Measurements from ENCODE around the gene RNASET2.

The RNASET2 gene

DNA sequence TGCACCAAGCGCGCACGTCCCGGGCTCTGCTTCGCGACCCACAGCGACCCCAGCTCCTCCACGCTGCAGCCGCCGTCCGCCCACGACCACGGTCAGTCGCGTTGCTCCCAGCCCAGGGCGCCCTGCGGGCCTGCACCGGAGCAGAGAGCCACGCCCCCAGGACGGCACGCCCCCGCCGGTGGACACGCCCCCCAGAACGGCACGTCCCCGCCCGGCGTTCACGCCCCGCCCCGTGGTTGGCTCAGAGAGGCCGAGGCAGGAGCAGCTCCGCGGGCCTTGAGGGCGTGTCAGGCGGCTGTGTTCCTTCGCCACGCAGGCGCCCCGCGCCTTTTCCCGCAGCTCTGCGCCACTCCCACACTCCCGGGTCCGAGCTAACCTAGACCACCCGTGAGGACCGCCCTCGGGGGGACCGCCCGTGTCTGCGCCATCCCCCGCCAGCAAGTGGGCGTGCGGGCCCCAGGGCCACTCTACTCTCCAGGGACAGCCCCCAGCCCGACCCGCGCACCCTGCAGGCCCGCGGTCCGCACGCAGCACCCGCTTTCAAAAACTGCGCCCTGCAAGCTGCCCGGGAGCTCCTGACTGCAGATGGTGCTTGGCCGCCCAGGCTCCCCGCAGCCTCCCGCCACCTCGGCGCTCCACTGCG lies at the start of gene RNASET2:
Gene RNASET2, minus strand, starts transcription at position 107 of the 643 bp plus-strand sequence. CDS start 368 bp downstream, outside the sequence.
- Histone ChIP-seq H3K4me1 (ENCODE audit: insufficient read depth, low read length) (no peaks in the 10 kb centered on the region), H3K36me3 (ENCODE audit: insufficient read depth, low read length) (no peaks in the 10 kb centered on the region), H3K9me3 (ENCODE audit: control insufficient read depth, insufficient read depth, low read length) (no peaks in the 10 kb centered on the region), H3K9ac (ENCODE audit: low read depth, low read length) (peak within 1 kb of the TSS; percentile 92)

DNA sequence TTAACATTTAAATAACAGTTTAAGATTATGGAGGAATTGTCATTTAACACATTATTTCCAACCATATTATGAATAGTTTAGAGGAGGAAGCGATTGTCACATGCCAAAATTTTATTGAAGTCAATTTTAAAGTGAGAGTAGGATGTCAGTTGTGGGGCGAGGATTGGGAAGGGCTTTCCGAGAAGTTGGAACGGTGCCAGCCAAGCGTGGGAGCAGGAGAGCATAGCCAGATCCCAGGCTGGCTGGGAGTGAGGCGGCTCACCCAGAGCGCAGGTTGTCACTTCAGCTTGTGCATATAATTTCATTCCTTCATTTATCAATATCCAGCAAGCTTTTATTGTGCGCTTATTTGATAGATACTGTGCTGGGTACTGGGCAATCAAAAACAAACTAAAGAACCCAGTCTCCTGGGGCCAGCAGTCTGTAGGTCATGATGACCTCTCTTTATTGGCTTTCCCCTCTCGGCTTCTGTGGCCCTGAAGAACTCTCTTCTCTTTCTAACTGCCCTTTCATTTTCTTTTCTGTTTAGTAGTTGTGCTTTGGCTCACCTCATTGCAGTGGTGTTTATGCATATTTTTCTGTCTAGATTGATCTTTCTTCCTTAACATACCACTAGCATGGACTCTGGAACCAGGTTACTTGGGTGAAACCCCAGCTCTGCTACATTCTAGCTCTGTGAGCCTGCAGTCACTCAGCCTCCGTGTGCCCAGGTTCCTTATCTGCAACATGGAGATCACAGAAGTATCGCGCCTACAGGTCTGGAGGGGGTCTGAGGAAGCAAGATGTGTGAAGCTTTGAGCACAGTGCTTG lies 49.2 kb upstream of the RNASET2 start:
- no peak overlapping the region for H3K9ac ChIP-seq (ENCODE audit: low read depth, low read length)
- peaks cover 13% of the 10 kb centered on the region for H3K36me3 ChIP-seq (ENCODE audit: insufficient read depth, low read length)
- no peaks in the 10 kb centered on the region for H3K4me1 ChIP-seq (ENCODE audit: insufficient read depth, low read length)
- no peaks in the 10 kb centered on the region for H3K9me3 ChIP-seq (ENCODE audit: control insufficient read depth, insufficient read depth, low read length)

GRCh38 chr6:167000759-167001158 lies 44.4 kb upstream of the RNASET2 start:
- no peak overlapping the region for H3K9ac ChIP-seq (ENCODE audit: low read depth, low read length)
- H3K36me3 ChIP-seq (ENCODE audit: insufficient read depth, low read length), result peaks cover 7% of the 10 kb centered on the region; the same call in 1 of the 2 replicates
- no peaks in the 10 kb centered on the region for H3K9me3 ChIP-seq (ENCODE audit: control insufficient read depth, insufficient read depth, low read length)
- peaks cover 4% of the 10 kb centered on the region for H3K4me1 ChIP-seq (ENCODE audit: insufficient read depth, low read length)

GRCh38 chr6:166999884-167000253 lies 43.5 kb upstream of the RNASET2 start:
- H3K9me3 ChIP-seq (ENCODE audit: control insufficient read depth, insufficient read depth, low read length), result no peaks in the 10 kb centered on the region
- H3K9ac ChIP-seq (ENCODE audit: low read depth, low read length), result peak overlapping the region; percentile 84
- H3K36me3 ChIP-seq (ENCODE audit: insufficient read depth, low read length), result peaks cover 4% of the 10 kb centered on the region; the same call in 1 of the 2 replicates
- H3K4me1 ChIP-seq (ENCODE audit: insufficient read depth, low read length), result peaks cover 4% of the 10 kb centered on the region

DNA sequence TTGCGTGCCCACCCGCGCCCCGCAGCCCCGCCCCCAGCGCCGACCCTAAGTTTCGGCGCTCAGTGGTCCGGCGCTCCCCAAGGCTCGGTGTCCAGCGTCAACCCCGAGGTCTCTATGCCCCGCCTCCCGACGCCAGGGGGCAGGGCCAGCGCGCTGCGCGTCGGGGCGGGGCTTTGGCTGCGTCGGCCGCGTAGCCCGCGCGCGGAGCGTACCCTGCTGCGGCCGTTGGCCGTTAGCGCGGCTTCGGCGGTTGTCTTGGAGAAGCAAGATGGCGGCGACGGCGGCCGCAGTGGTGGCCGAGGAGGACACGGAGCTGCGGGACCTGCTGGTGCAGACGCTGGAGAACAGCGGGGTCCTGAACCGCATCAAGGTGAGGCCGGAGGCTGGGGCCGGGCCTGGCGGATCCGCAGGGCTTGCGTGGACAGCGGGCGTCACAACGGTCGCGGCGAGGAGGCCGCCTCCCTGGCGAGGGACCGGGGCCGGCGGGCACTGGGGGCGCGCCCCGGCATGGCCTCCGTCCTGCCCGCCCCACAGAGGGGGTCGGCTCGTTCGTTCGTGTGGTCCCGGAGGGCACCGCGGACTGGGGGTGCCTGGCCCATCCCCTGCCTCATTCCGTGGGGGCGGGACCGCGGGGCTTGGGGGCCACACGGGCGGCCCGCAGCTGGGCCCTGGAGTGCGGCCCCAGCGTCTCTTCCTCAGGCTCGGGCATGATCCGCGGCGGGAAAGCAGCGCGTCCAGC lies 43.0 kb upstream of the RNASET2 start, which contains the start of gene CEP43:
Gene CEP43, plus strand, starts transcription at position 253 of the 739 bp plus-strand sequence. Its CDS starts 16 bp downstream, at position 269.
- Histone ChIP-seq H3K4me1 (ENCODE audit: insufficient read depth, low read length) (peaks cover 4% of the 10 kb centered on the region), H3K36me3 (ENCODE audit: insufficient read depth, low read length) (peaks cover 8% of the 10 kb centered on the region), H3K9ac (ENCODE audit: low read depth, low read length) (peak within 1 kb of the TSS; percentile 84), H3K9me3 (ENCODE audit: control insufficient read depth, insufficient read depth, low read length) (no peaks in the 10 kb centered on the region)

GRCh38 chr6:166998256-166999144 lies 42.1 kb upstream of the RNASET2 start:
- H3K9ac ChIP-seq (ENCODE audit: low read depth, low read length), result peak overlapping the region; percentile 79
- H3K9me3 ChIP-seq (ENCODE audit: control insufficient read depth, insufficient read depth, low read length), result no peaks in the 10 kb centered on the region
- H3K36me3 ChIP-seq (ENCODE audit: insufficient read depth, low read length), result peaks cover 8% of the 10 kb centered on the region; the same call in 1 of the 2 replicates
- peaks cover 4% of the 10 kb centered on the region for H3K4me1 ChIP-seq (ENCODE audit: insufficient read depth, low read length)

DNA sequence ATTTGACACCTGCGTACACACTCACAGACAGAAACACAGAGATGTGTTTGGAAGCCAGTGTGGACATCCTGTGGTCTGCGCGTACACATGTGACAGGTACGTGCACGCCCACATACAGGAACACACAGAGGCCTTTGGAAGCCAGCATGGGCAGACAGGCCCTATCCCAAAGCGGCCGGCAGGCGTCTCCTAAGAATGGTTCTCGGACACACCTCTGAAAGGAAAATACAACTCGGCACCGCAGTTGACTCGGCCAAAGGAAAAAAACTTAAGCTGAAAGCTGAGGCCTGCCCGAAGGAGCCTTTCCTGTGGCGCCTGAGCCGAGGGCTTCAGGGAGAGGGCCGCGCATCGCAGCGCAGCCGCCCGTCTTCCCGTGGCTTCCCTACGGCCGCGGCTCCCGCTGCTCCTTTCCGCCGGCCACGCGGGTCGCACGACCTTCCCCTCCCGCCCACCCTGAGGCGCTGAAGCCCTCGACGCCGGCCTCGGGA lies 41.5 kb upstream of the RNASET2 start:
- H3K36me3 ChIP-seq (ENCODE audit: insufficient read depth, low read length), result peaks cover 8% of the 10 kb centered on the region; the same call in 1 of the 2 replicates
- H3K9me3 ChIP-seq (ENCODE audit: control insufficient read depth, insufficient read depth, low read length), result no peaks in the 10 kb centered on the region
- peaks cover 4% of the 10 kb centered on the region for H3K4me1 ChIP-seq (ENCODE audit: insufficient read depth, low read length)
- H3K9ac ChIP-seq (ENCODE audit: low read depth, low read length), result peak overlapping the region; percentile 79

GRCh38 chr6:166997348-166997747 lies 41.0 kb upstream of the RNASET2 start:
- Histone ChIP-seq H3K36me3 (ENCODE audit: insufficient read depth, low read length) (peaks cover 8% of the 10 kb centered on the region; the same call in 1 of the 2 replicates), H3K9ac (ENCODE audit: low read depth, low read length) (peak overlapping the region; percentile 79; the same call in 1 of the 2 replicates), H3K4me1 (ENCODE audit: insufficient read depth, low read length) (peaks cover 4% of the 10 kb centered on the region), H3K9me3 (ENCODE audit: control insufficient read depth, insufficient read depth, low read length) (no peaks in the 10 kb centered on the region; the same call in 1 of the 2 replicates)

DNA sequence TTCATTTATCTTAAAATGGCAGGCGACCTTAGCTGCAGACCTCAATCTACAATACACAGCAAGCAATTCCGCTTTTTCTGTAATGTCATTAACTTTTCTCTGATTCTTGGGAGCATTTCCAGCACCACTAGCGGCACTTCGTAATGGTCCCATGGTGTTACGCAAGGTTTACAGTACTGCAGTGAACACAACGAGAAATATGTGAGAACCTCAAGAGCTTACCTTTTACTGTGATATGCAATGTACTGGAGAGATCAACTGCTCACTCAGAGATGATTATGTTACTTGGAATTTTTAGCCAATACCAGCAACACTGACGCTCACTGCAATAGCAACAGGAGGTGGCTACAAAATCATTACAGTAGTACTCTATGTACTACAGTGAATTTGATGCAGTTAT lies 40.1 kb upstream of the RNASET2 start:
- peaks cover 6% of the 10 kb centered on the region; the same call in 1 of the 2 replicates for H3K36me3 ChIP-seq (ENCODE audit: insufficient read depth, low read length)

DNA sequence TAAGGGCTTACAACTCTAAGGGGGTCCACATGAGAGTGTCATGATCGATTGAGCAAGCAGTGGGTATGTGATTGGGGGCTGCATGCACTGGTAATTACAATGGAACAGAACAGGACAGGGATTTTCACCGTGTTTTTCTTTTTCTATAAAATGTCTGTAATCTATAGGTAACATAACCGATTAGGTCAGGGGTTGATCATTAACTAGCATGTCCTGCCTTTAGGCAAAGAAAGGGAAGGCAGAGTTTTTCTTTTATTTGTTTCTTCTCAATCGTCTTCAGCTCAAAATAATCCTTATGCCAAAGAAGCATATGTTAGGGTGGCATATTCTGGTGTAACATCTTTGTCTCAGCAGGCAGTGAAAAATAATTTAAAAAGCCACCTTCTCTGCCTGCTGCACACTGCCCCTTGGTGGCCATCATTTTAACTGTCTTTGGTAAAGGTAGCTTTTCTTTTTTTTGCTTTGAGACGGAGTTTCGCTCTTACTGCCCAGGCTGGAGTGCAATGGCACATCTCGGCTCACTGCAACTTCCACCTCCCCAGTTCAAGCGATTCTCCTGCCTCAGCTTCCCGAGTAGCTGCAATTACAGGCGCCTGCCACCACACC lies 33.2 kb upstream of the RNASET2 start:
- H3K9me3 ChIP-seq (ENCODE audit: control insufficient read depth, insufficient read depth, low read length), result peaks cover 6% of the 10 kb centered on the region; the same call in 1 of the 2 replicates
- H3K4me1 ChIP-seq (ENCODE audit: insufficient read depth, low read length), result peaks cover 11% of the 10 kb centered on the region
- H3K36me3 ChIP-seq (ENCODE audit: insufficient read depth, low read length), result peaks cover 2% of the 10 kb centered on the region; the same call in 1 of the 2 replicates
- H3K9ac ChIP-seq (ENCODE audit: low read depth, low read length), result no peak overlapping the region

More for the DNA sequence above, 40.1 kb upstream of the RNASET2 start:
- Histone ChIP-seq H3K9me3 (ENCODE audit: control insufficient read depth, insufficient read depth, low read length) (peaks cover under 1% of the 10 kb centered on the region; the same call in 1 of the 2 replicates), H3K9ac (ENCODE audit: low read depth, low read length) (no peak overlapping the region), H3K4me1 (ENCODE audit: insufficient read depth, low read length) (peaks cover 4% of the 10 kb centered on the region)

DNA sequence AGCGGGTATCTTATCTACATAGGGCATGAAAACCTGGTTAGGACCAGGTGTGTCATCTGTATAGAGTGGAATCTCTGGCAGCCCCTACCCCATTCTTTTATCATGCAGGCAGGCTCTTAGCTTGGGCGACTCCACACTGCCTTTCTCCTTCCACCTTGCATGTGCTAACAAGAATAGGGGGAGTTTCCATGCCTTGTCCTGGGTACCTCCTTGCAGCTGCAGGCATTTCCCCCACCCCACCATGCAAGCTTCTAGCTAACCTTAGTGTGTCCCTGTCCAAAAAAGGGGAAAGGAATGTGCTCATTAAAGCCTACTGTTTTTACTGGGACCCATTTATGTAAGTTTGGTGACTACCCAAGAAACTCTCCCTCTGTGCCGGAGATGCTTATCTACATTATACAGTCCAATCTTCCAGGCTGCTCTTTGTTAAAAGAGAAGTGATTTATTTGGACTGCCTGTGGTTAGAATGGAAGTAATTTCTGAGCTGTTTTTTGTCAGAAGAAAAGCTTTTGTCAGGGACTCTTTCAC lies 32.4 kb upstream of the RNASET2 start:
- Histone ChIP-seq H3K9me3 (ENCODE audit: control insufficient read depth, insufficient read depth, low read length) (peaks cover 6% of the 10 kb centered on the region; the same call in 1 of the 2 replicates), H3K36me3 (ENCODE audit: insufficient read depth, low read length) (no peaks in the 10 kb centered on the region), H3K4me1 (ENCODE audit: insufficient read depth, low read length) (peaks cover 11% of the 10 kb centered on the region), H3K9ac (ENCODE audit: low read depth, low read length) (no peak overlapping the region)

- no peaks in the 10 kb centered on the region for H3K36me3 ChIP-seq (ENCODE audit: insufficient read depth, low read length)
- H3K4me1 ChIP-seq (ENCODE audit: insufficient read depth, low read length), result peaks cover 11% of the 10 kb centered on the region
- H3K9me3 ChIP-seq (ENCODE audit: control insufficient read depth, insufficient read depth, low read length), result peaks cover 6% of the 10 kb centered on the region; the same call in 1 of the 2 replicates
- no peak overlapping the region for H3K9ac ChIP-seq (ENCODE audit: low read depth, low read length)
Observed at GRCh38 chr6:166987930-166988329, 31.6 kb upstream of the RNASET2 start.

GRCh38 chr6:166987448-166987847 lies 31.1 kb upstream of the RNASET2 start:
- H3K9ac ChIP-seq (ENCODE audit: low read depth, low read length), result no peak overlapping the region
- H3K9me3 ChIP-seq (ENCODE audit: control insufficient read depth, insufficient read depth, low read length), result peaks cover 6% of the 10 kb centered on the region; the same call in 1 of the 2 replicates
- peaks cover 11% of the 10 kb centered on the region for H3K4me1 ChIP-seq (ENCODE audit: insufficient read depth, low read length)
- H3K36me3 ChIP-seq (ENCODE audit: insufficient read depth, low read length), result no peaks in the 10 kb centered on the region
